Neuronal stem cell (in vitro differentiated cells): ENCODE results near the gene DEFB126.

Experiments
- DNase-seq: peaks from one replicate; pipeline ENCODE4 v3.0.0-alpha.2; 2013; ENCODE audit warnings: low spot score
- H2AFZ ChIP-seq: one replicate; pipeline ENCODE4 v1.6.1; 2013; ENCODE audit warnings: mild to moderate bottlenecking, low read length, inconsistent platforms
- H2AK5ac ChIP-seq: 2 replicates; pipeline ENCODE4 v1.6.1; 2013; ENCODE audit warnings: low read depth, mild to moderate bottlenecking, inconsistent platforms, low read length, moderate library complexity, mixed read lengths
- H2BK120ac ChIP-seq: 2 replicates; pipeline ENCODE4 v1.6.1; 2013; ENCODE audit warnings: low read depth, mild to moderate bottlenecking, inconsistent platforms, low read length, moderate library complexity, mixed read lengths
- H2BK12ac ChIP-seq: one replicate; pipeline ENCODE4 v1.6.1; 2013; ENCODE audit warnings: low read length, inconsistent platforms
- H2BK15ac ChIP-seq: 2 replicates; pipeline ENCODE4 v1.6.1; 2013; ENCODE audit warnings: mild to moderate bottlenecking, low read length, inconsistent platforms, mixed read lengths
- H2BK5ac ChIP-seq: one replicate; pipeline ENCODE4 v1.6.1; 2013; ENCODE audit warnings: inconsistent platforms, mild to moderate bottlenecking, low read length, moderate library complexity
- H3K14ac ChIP-seq: one replicate; pipeline ENCODE4 v1.6.1; 2013; ENCODE audit warnings: low read length, inconsistent platforms
- H3K18ac ChIP-seq: 2 replicates; pipeline ENCODE4 v1.6.1; 2013; ENCODE audit warnings: low read length, inconsistent platforms
- H3K23ac ChIP-seq: 2 replicates; pipeline ENCODE4 v1.6.1; 2013; ENCODE audit warnings: low read depth, mild to moderate bottlenecking, mixed read lengths, low read length, inconsistent platforms; ENCODE audit not compliant: poor library complexity
- H3K27ac ChIP-seq: replicated peaks from 3 replicates; pipeline ENCODE4 v1.5.1; 2013; ENCODE audit warnings: low read length, inconsistent platforms
- H3K27me3 ChIP-seq, 3 experiments: 2 replicates each; pipeline ENCODE4 v1.6.1; 2013; ENCODE audit warnings: low read length in 3 of 3, mild to moderate bottlenecking in 2 of 3, inconsistent platforms in 1 of 3, low read depth in 1 of 3, mixed read lengths in 1 of 3, moderate library complexity in 1 of 3; ENCODE audit not compliant: control insufficient read depth in 3 of 3, insufficient read depth in 3 of 3
- H3K36me3 ChIP-seq, 2 donors: replicated peaks in 1 of 2; 2 replicates each; pipeline ENCODE4 v1.6.1; 2013; ENCODE audit warnings: low read length in 2 of 2; ENCODE audit not compliant: control insufficient read depth in 2 of 2, insufficient read depth in 2 of 2
- H3K4ac ChIP-seq: 2 replicates; pipeline ENCODE4 v1.6.1; 2013; ENCODE audit warnings: inconsistent platforms, mild to moderate bottlenecking, low read length, moderate library complexity
- H3K4me1 ChIP-seq, 2 donors: 1 replicate in 1 of 2; 2 replicates in 1 of 2; pipeline ENCODE4 v1.6.1; 2013; ENCODE audit warnings: low read length in 2 of 2, low read depth in 1 of 2; ENCODE audit not compliant: control insufficient read depth in 2 of 2, insufficient read depth in 1 of 2
- H3K4me2 ChIP-seq: one replicate; pipeline ENCODE4 v1.6.1; 2013; ENCODE audit warnings: mild to moderate bottlenecking, low read length, inconsistent platforms; ENCODE audit not compliant: insufficient read depth, poor library complexity, severe bottlenecking
- H3K4me3 ChIP-seq, 2 donors: 2 replicates each; pipeline ENCODE4 v1.5.1; 2013; ENCODE audit warnings: low read length in 2 of 2, mild to moderate bottlenecking in 2 of 2, inconsistent platforms in 1 of 2, moderate library complexity in 1 of 2
- H3K79me1 ChIP-seq: one replicate; pipeline ENCODE4 v1.6.1; 2013; ENCODE audit warnings: low read depth, mild to moderate bottlenecking, inconsistent platforms, low read length, moderate library complexity
- H3K9ac ChIP-seq: one replicate; pipeline ENCODE4 v1.6.1; 2013; ENCODE audit warnings: mild to moderate bottlenecking, low read depth, low read length, inconsistent platforms; ENCODE audit not compliant: poor library complexity
- H3K9me3 ChIP-seq, 2 donors: replicated peaks in 1 of 2; 2 replicates each; pipeline versions ENCODE3 to v1.6.1; 2013; ENCODE audit warnings: low read length in 2 of 2, mild to moderate bottlenecking in 2 of 2, inconsistent platforms in 1 of 2, low read depth in 1 of 2, mixed read lengths in 1 of 2, moderate library complexity in 1 of 2; ENCODE audit not compliant: control insufficient read depth in 2 of 2, insufficient read depth in 1 of 2
- H4K8ac ChIP-seq: one replicate; pipeline ENCODE4 v1.6.1; 2013; ENCODE audit warnings: low read depth, mild to moderate bottlenecking, inconsistent platforms, low read length, moderate library complexity
- H4K91ac ChIP-seq: one replicate; pipeline ENCODE4 v1.6.1; 2013; ENCODE audit warnings: low read length, low read depth, mild to moderate bottlenecking, inconsistent platforms; ENCODE audit not compliant: poor library complexity
- WGBS, 2 donors: extraction: QIAGEN DNeasy Blood & Tissue Kit; methylation state at CpG; one replicate each; pipeline ENCODE4 v1.1.7; 2013; ENCODE audit warnings: missing lambda C conversion rate in 2 of 2, mixed read lengths in 1 of 2; ENCODE audit not compliant: insufficient read length in 2 of 2, insufficient replicate concordance in 1 of 2; ENCODE audit errors: extremely low coverage in 2 of 2; 5-methylcytosine and 5-hydroxymethylcytosine counted together

The DEFB126 gene

GRCh38 chr20:157154-157553, 14.8 kb downstream of the DEFB126 start, which contains the start of gene DEFB127:
TSS of gene DEFB127 (plus strand) at chr20:157454. CDS start at chr20:157545, 91 bp downstream.
- H3K4ac ChIP-seq, result no peak within 1 kb of the TSS
- H3K4me1 ChIP-seq, result no peaks in the 10 kb centered on the region
- no peak within 1 kb of the TSS for H2BK15ac ChIP-seq
- no peak within 1 kb of the TSS for H2AFZ ChIP-seq
- H2BK5ac ChIP-seq, result no peak within 1 kb of the TSS
- no peak within 1 kb of the TSS for H4K8ac ChIP-seq
- H3K9ac ChIP-seq, result no peak within 1 kb of the TSS
- H3K4me2 ChIP-seq, result no peak within 1 kb of the TSS
- H3K23ac ChIP-seq, result no peak within 1 kb of the TSS
- no peak within 1 kb of the TSS for H2BK120ac ChIP-seq
- H3K14ac ChIP-seq, result no peak within 1 kb of the TSS
- H3K4me3 ChIP-seq, result no peak within 1 kb of the TSS
- H3K36me3 ChIP-seq, result no peaks in the 10 kb centered on the region
- H2AK5ac ChIP-seq, result no peak within 1 kb of the TSS
- H3K9me3 ChIP-seq, result peaks cover 0 to 8% of the 10 kb centered on the region in 2 donors
- peaks cover 0 to 28% (median 0%) of the 10 kb centered on the region in 3 experiments for H3K27me3 ChIP-seq
- H2BK12ac ChIP-seq, result no peak within 1 kb of the TSS
- H3K27ac ChIP-seq, result no peak within 1 kb of the TSS
- no peak for DNase-seq
- no peak within 1 kb of the TSS for H4K91ac ChIP-seq
- WGBS, 2 donors, result no CpG with 5 or more reads among the region's 5 CpGs
- no peak within 1 kb of the TSS for H3K18ac ChIP-seq
- H3K79me1 ChIP-seq, result no peaks in the 10 kb centered on the region

GRCh38 chr20:164618-165017, 22.2 kb downstream of the DEFB126 start:
- Histone ChIP-seq H3K79me1 (no peaks in the 10 kb centered on the region), H4K8ac (no peak overlapping the region), H2AK5ac (no peak overlapping the region), H3K4ac (no peak overlapping the region), H3K4me3 (no peak overlapping the region), H2BK120ac (no peak overlapping the region), H3K9me3 (peaks cover 0 to 8% of the 10 kb centered on the region in 2 donors), H3K18ac (no peak overlapping the region), H4K91ac (no peak overlapping the region), H2BK12ac (no peak overlapping the region), H3K36me3 (no peaks in the 10 kb centered on the region), H3K27ac (no peak overlapping the region), H2AFZ (no peak overlapping the region), H2BK15ac (no peak overlapping the region), H2BK5ac (no peak overlapping the region), H3K14ac (no peak overlapping the region), H3K9ac (no peak overlapping the region), H3K27me3 (peaks cover 0 to 23% (median 0%) of the 10 kb centered on the region in 3 experiments), H3K23ac (no peak overlapping the region), H3K4me2 (no peak overlapping the region), H3K4me1 (no peaks in the 10 kb centered on the region)
- no peak for DNase-seq
- no CpG with 5 or more reads among the region's 3 CpGs for WGBS, 2 donors

GRCh38 chr20:168876-169275, 26.5 kb downstream of the DEFB126 start:
- Histone ChIP-seq H3K4me3 (no peak overlapping the region), H3K9ac (no peak overlapping the region), H3K18ac (no peak overlapping the region), H3K9me3 (peaks cover 0 to 8% of the 10 kb centered on the region in 2 donors), H4K8ac (no peak overlapping the region), H2AK5ac (no peak overlapping the region), H3K27ac (no peak overlapping the region), H2BK120ac (no peak overlapping the region), H3K23ac (no peak overlapping the region), H3K14ac (no peak overlapping the region), H3K4me2 (no peak overlapping the region), H4K91ac (no peak overlapping the region), H2BK15ac (no peak overlapping the region), H3K79me1 (no peaks in the 10 kb centered on the region), H2BK12ac (no peak overlapping the region), H3K27me3 (peaks cover 0 to 21% (median 0%) of the 10 kb centered on the region in 3 experiments), H3K4me1 (no peaks in the 10 kb centered on the region), H3K36me3 (no peaks in the 10 kb centered on the region), H2AFZ (no peak overlapping the region), H2BK5ac (no peak overlapping the region), H3K4ac (no peak overlapping the region)
- no CpG with 5 or more reads among the region's 2 CpGs for WGBS, 2 donors
- DNase-seq, result no peak

GRCh38 chr20:184288-184687, 41.9 kb downstream of the DEFB126 start:
- Histone ChIP-seq H3K9me3 (peaks cover 0 to 1% of the 10 kb centered on the region in 2 donors), H2BK15ac (no peak overlapping the region), H3K79me1 (no peaks in the 10 kb centered on the region), H4K8ac (no peak overlapping the region), H3K23ac (no peak overlapping the region), H3K36me3 (no peaks in the 10 kb centered on the region), H3K4me1 (no peaks in the 10 kb centered on the region), H4K91ac (no peak overlapping the region), H2BK120ac (no peak overlapping the region), H2BK12ac (no peak overlapping the region), H3K4me3 (no peak overlapping the region), H3K27me3 (peaks cover 0 to 7% (median 0%) of the 10 kb centered on the region in 3 experiments), H3K27ac (no peak overlapping the region), H3K4ac (no peak overlapping the region), H2BK5ac (no peak overlapping the region), H3K4me2 (no peak overlapping the region), H3K9ac (no peak overlapping the region), H2AFZ (no peak overlapping the region), H3K14ac (no peak overlapping the region), H2AK5ac (no peak overlapping the region), H3K18ac (no peak overlapping the region)
- no CpG with 5 or more reads among the region's 2 CpGs for whole genome bisulfite sequencing, 2 donors
- no peak for DNase-seq
